Adrenal gland (tissue), 12 donors: ENCODE measurements around the gene FAM24A. TPM values are rescaled to one million over a fixed set of nuclear protein-coding genes. Genes with fewer than 3 reads are reported as not detected.

ENCODE experiments used
- DNase-seq, 7 donors: peaks; one replicate each; pipeline ENCODE4 v3.0.0-alpha.2; 2019 to 2020
- H3K27ac ChIP-seq, 5 donors: fragments of 200-600 bp; sonication (generic) in 4 of 5; 1 replicate in 3 of 5; 2 replicates in 2 of 5; pipeline versions ENCODE4 v1.5.1 to v1.8.0; 2016 to 2020; ENCODE audit warnings: mild to moderate bottlenecking in 1 of 5
- H3K27me3 ChIP-seq: fragments of 200-600 bp; 2 replicates; pipeline ENCODE4 v1.8.0; 2021
- H3K36me3 ChIP-seq, 2 donors: fragments of 200-600 bp; replicated peaks in 1 of 2; 1 replicate in 1 of 2; 2 replicates in 1 of 2; pipeline versions ENCODE4 v1.5.1 to v1.8.0; 2018 to 2022
- H3K4me1 ChIP-seq, 2 donors: fragments of 200-600 bp; replicated peaks in 1 of 2; 1 replicate in 1 of 2; 2 replicates in 1 of 2; pipeline versions ENCODE4 v1.5.1 to v1.8.0; 2018 to 2021
- H3K4me3 ChIP-seq, 4 donors: fragments of 200-600 bp; sonication (generic) in 3 of 4; one replicate each; pipeline ENCODE4 v1.5.1; 2016 to 2018
- H3K9me3 ChIP-seq, 3 donors: fragments of 200-600 bp; sonication (generic) in 1 of 3; replicated peaks in 1 of 3; 1 replicate in 2 of 3; 2 replicates in 1 of 3; pipeline versions ENCODE4 v1.5.1 to v1.8.0; 2016 to 2021
- POLR2A ChIP-seq, 2 donors: fragments of 450-650 bp; IDR thresholded peaks; one replicate each; pipeline ENCODE4 v1.6.1; 2017; ENCODE audit warnings: antibody characterized with exemption in 2 of 2, mild to moderate bottlenecking in 2 of 2, moderate library complexity in 1 of 2
- WGBS, 4 donors: extraction: QIAGEN DNeasy Blood & Tissue Kit in 2 of 4; methylation state at CpG; one replicate each; pipeline versions ENCODE4 v1.1.5 to v1.1.7; 2013 to 2017; 5-methylcytosine and 5-hydroxymethylcytosine counted together
- intact Hi-C, 2 donors: fragments of 100-400 bp; cut with DNase I; formaldehyde crosslinking; loops; one replicate each; pipeline versions ENCODE4 v1.14.1 to v1.15.0; 2022 to 2023
- polyA plus RNA-seq, 3 donors: library from polyadenylated mRNA; stranded (reverse); fragments of 200-250 nt in 2 of 3; fragments of 350-450 nt in 1 of 3; fragmentation: Illumina TruSeq in 1 of 3; extraction: RNeasy Lipid Tissue Mini Kit (QIAGEN cat#74804) in 1 of 3; gene quantifications; one replicate each; pipeline ENCODE4 v1.2.3, GENCODE V29; 2013 to 2014
- total RNA-seq, 9 donors: library from RNA; depleted of rRNA in 4 of 9; stranded (reverse); fragments of >200 nt in 4 of 9; fragments of 120-200 nt in 1 of 9; fragmentation: NEBNext Ultra II Directional in 1 of 9; extraction: Animal tissue kit (Norgen Biotek cat#: 25700) in 1 of 9; gene quantifications; one replicate each; pipeline versions ENCODE4 v1.1.0 to v1.2.4, GENCODE V29; 2013 to 2023
- TF ChIP-seq, protein P1 (sequence below), 6 experiments: fragments of 450-650 bp in 4 of 6; fragments of 200-600 bp in 2 of 6; sonication (generic) in 1 of 6; IDR thresholded peaks; 1 replicate in 5 of 6; 2 replicates in 1 of 6; pipeline versions ENCODE4 v1.5.1 to v1.8.0; 2016 to 2021; ENCODE audit warnings: antibody characterized with exemption in 6 of 6, mild to moderate bottlenecking in 2 of 6, moderate library complexity in 1 of 6
- donor health status: healthy with polysubstance abuse.
- donor health status: Bipolar disorder and iron deficiency.
- donor health status: DM: yes; HTN: yes; CAD: no.
- donor health status: DM: no; HTN: no; CAD: no.
- donor health status: DM: no; HTN: no; CAD: no.
- donor health status: DM: yes; HTN: yes; CAD: no.

Gene FAM24A
- total and polyA plus RNA-seq, 12 donors: not detected

DNA sequence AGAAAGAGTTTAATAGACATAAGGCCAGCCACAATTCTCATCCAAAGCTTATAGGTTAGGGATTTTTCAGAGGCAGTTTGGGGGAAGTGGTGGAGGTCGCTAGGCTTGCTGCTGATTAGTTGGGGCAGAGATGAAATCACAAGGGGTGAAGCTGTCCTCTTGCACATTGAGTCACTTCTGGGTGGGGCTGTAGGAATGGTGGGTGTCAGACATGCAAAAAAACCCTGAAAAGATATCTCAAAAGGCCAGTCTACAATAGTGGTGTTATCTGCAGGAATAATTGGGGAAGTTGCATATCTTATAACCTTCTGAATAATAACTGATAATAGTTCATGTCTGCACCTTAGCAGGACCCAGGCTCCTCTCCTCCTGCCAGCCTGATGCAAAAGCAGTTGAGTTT, 33.1 kb upstream of the FAM24A start:
- H3K9me3 ChIP-seq: no peaks in the 10 kb centered on the region
- H3K4me3 ChIP-seq: no peak overlapping the region
- 70 to 82% (median 78%) methylated on average over 1 of the region's 1 CpG for WGBS, 4 donors
- no peak for DNase-seq
- no peak for TF ChIP-seq POLR2A (IDR thresholded peaks at IDR 0.05)
- TF ChIP-seq, protein P1, sequence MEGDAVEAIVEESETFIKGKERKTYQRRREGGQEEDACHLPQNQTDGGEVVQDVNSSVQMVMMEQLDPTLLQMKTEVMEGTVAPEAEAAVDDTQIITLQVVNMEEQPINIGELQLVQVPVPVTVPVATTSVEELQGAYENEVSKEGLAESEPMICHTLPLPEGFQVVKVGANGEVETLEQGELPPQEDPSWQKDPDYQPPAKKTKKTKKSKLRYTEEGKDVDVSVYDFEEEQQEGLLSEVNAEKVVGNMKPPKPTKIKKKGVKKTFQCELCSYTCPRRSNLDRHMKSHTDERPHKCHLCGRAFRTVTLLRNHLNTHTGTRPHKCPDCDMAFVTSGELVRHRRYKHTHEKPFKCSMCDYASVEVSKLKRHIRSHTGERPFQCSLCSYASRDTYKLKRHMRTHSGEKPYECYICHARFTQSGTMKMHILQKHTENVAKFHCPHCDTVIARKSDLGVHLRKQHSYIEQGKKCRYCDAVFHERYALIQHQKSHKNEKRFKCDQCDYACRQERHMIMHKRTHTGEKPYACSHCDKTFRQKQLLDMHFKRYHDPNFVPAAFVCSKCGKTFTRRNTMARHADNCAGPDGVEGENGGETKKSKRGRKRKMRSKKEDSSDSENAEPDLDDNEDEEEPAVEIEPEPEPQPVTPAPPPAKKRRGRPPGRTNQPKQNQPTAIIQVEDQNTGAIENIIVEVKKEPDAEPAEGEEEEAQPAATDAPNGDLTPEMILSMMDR (IDR thresholded peaks at IDR 0.05): no peak
- H3K36me3 ChIP-seq: no peaks in the 10 kb centered on the region
- H3K27ac ChIP-seq: no peak overlapping the region
- intact Hi-C loops: no loop called here
- H3K27me3 ChIP-seq: no peaks in the 10 kb centered on the region
- peaks cover 6 to 15% of the 10 kb centered on the region in 2 donors for H3K4me1 ChIP-seq

DNA sequence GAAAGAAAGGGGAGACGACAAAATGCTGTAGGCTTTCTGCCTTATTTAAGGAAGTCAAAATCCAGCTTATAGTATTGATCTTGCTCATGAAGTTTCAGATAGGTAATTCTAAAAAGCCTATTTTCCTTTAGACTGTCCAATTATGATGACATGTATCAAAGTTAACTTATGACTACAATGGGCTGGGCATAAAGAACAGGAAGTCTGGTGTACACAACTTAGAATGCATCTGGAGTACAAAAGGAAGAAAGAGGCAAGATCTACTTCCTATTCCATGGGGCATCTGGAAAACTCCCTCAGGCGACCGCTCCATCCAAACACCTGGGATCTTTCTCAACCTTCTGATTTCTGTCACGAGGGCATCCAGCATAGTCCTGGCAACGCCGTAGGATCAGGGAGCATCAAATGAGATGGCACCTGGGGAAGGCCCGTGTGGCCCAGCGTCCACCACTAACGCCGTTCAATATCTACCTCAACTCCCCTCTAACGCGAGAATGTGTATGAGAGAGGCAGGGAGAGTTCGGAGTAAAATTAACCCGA, 31.5 kb upstream of the FAM24A start:
- no peaks in the 10 kb centered on the region for H3K9me3 ChIP-seq
- peak overlapping the region in 2 of 5 donors; percentile 2 to 22 for H3K27ac ChIP-seq
- no peak for TF ChIP-seq POLR2A (IDR thresholded peaks at IDR 0.05)
- TF ChIP-seq, protein P1 (IDR thresholded peaks at IDR 0.05): no peak
- intact Hi-C loops: no loop called here
- peaks cover 6 to 15% of the 10 kb centered on the region in 2 donors for H3K4me1 ChIP-seq
- 49 to 72% (median 59%) methylated on average over 12 to 14 of the region's 14 CpGs for WGBS, 4 donors
- no peaks in the 10 kb centered on the region for H3K27me3 ChIP-seq
- no peaks in the 10 kb centered on the region for H3K36me3 ChIP-seq
- DNase-seq: no peak
- H3K4me3 ChIP-seq: peak overlapping the region in 2 of 4 donors; percentile 29 to 57

DNA sequence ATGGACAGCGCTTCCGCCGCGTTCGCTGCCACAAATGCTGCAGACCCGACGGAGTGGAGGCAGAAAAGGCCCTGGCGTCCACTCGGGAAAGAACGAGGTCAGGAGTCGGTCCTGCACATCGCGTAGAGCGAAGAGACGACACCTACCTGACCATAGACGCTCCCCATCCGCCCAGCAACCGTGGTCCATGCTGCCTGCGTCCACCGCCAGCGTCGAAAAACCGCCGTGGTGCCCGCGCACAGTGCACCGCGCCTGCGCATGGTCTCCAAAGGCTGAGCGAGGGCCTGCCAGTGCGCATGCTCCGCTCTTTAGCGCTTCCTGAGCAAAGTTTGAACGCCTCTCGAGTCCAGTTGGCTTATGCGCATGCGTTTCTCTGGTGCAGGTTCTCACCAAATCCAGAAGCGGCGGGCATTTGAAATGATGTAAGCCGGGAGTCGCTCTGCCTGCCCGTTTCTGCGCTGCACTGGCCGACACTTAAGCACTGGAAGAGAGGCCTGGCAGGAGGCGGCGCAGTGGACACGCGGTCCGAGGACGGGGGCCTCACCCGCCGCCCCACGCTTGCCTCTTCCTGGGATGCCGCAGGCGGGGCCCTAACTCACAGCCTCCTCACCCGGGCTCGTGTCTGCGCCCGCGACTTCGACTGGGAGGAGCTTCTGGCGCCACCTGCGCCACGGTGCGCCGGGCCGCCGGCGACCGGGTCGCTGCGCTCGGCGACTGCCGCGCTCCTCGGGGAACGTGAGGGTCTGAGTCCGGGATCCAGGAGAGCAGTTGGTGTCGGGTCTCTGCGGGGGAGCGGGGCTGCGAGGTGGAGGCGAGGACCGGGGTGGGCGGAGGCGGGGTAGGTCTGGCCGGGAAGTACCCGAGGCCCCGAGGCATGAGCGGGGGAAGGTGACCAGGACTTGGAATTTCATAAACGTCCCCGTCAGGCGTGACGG, 30.8 kb upstream of the FAM24A start, which contains the start of gene FAM24B:
Gene FAM24B, minus strand, starts transcription at position 243 of the 935 bp plus-strand sequence. CDS start 29,066 bp downstream, outside the sequence.
- DNase-seq: peak; percentile 93 to 96 (median 95)
- H3K27ac ChIP-seq: peak within 1 kb of the TSS in 2 of 5 donors; percentile 22 to 36
- TF ChIP-seq, protein P1 (IDR thresholded peaks at IDR 0.05): no peak
- peak; percentile 11 to 40 for TF ChIP-seq POLR2A (IDR thresholded peaks at IDR 0.05)
- 4 to 13% (median 9%) methylated on average over 27 to 95 of the region's 95 CpGs for WGBS, 4 donors
- H3K4me3 ChIP-seq: peak within 1 kb of the TSS in 2 of 4 donors; percentile 29 to 57
- H3K4me1 ChIP-seq: peaks cover 6 to 15% of the 10 kb centered on the region in 2 donors
- H3K27me3 ChIP-seq: no peaks in the 10 kb centered on the region
- H3K36me3 ChIP-seq: no peaks in the 10 kb centered on the region
- intact Hi-C loops: no loop called here
- no peaks in the 10 kb centered on the region for H3K9me3 ChIP-seq

DNA sequence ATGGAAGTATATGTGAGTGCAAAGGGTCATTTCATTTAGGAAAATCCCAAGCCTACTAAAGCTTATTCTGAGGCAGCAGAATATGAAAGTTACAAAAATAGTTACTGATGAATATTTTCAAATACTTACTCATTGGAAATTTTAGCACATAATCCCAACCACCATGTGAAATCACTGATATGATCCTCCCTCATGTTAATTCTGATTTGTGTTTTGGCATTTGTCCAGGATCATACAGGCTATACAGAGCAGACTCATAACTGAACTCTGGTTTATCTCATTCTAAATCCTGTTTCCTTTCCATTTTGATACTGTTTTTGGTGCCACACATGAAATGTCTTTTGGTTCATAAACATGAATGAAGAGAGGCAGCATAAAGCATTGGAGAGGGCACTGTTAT, 27.6 kb upstream of the FAM24A start:
- Histone ChIP-seq H3K27ac (no peak overlapping the region), H3K36me3 (no peaks in the 10 kb centered on the region), H3K4me1 (peaks cover 6 to 15% of the 10 kb centered on the region in 2 donors), H3K4me3 (no peak overlapping the region), H3K27me3 (no peaks in the 10 kb centered on the region), H3K9me3 (no peaks in the 10 kb centered on the region)
- no peak for TF ChIP-seq POLR2A (IDR thresholded peaks at IDR 0.05)
- TF ChIP-seq, protein P1 (IDR thresholded peaks at IDR 0.05): no peak
- no peak for DNase-seq
- intact Hi-C loops: no loop called here
